Testis (tissue), 3 donors: Measurements from ENCODE around the gene PTCH1. TPM values are rescaled to one million over a fixed set of nuclear protein-coding genes. Genes with fewer than 3 reads are reported as not detected.

Experiments
- DNase-seq: peaks from one replicate; pipeline ENCODE4 v3.0.0-alpha.2; 2019
- H3K27ac ChIP-seq, 2 donors: fragments of 200-600 bp; sonication (generic); one replicate each; pipeline ENCODE4 v1.5.1; 2019
- H3K27me3 ChIP-seq: fragments of 200-600 bp; sonication (generic); one replicate; pipeline ENCODE4 v1.5.1; 2019
- H3K36me3 ChIP-seq: fragments of 200-600 bp; sonication (generic); one replicate; pipeline ENCODE4 v1.5.1; 2017; ENCODE audit warnings: low read depth; ENCODE audit errors: missing control alignments
- H3K4me1 ChIP-seq: fragments of 200-600 bp; sonication (generic); one replicate; pipeline ENCODE4 v1.5.1; 2019
- H3K4me3 ChIP-seq, 2 donors: fragments of 200-600 bp; sonication (generic); one replicate each; pipeline ENCODE4 v1.5.1; 2017 to 2019
- H3K9me3 ChIP-seq: fragments of 200-600 bp; sonication (generic); one replicate; pipeline ENCODE4 v1.5.1; 2017
- POLR2A ChIP-seq: fragments of 450-650 bp; IDR thresholded peaks from one replicate; pipeline ENCODE4 v1.6.1; 2017; ENCODE audit warnings: antibody characterized with exemption, mild to moderate bottlenecking, moderate library complexity
- WGBS, 2 donors: methylation state at CpG; one replicate each; pipeline ENCODE4 v1.1.5; 2018; 5-methylcytosine and 5-hydroxymethylcytosine counted together
- intact Hi-C: fragments of 100-400 bp; cut with DNase I; formaldehyde crosslinking; loops from one replicate; pipeline ENCODE4 v1.15.1; 2023; ENCODE audit warnings: low total_unique reads
- polyA plus RNA-seq: library from polyadenylated mRNA; stranded (reverse); fragments of 350-450 nt; fragmentation: Illumina TruSeq; extraction: RNeasy Lipid Tissue Mini Kit (QIAGEN cat#74804); gene quantifications from one replicate; pipeline ENCODE4 v1.2.3, GENCODE V29; 2014; ENCODE audit warnings: low read depth, low replicate concordance; ENCODE audit not compliant: insufficient read depth
- total RNA-seq, 2 donors: library from RNA; depleted of rRNA; stranded (reverse); fragments of >200 nt; gene quantifications; one replicate each; pipeline ENCODE4 v1.2.3, GENCODE V29; 2016
- TF ChIP-seq, protein P1 (sequence below), 3 experiments: fragments of 450-650 bp in 2 of 3; fragments of 200-600 bp in 1 of 3; sonication (generic) in 1 of 3; IDR thresholded peaks; one replicate each; pipeline ENCODE4 v1.5.1; 2016 to 2019; ENCODE audit warnings: antibody characterized with exemption in 3 of 3, mild to moderate bottlenecking in 2 of 3, moderate library complexity in 1 of 3

The PTCH1 gene
- total and polyA plus RNA-seq, 3 donors from 2014 or later, result 51.1 to 127 (median 93.5) TPM

DNA sequence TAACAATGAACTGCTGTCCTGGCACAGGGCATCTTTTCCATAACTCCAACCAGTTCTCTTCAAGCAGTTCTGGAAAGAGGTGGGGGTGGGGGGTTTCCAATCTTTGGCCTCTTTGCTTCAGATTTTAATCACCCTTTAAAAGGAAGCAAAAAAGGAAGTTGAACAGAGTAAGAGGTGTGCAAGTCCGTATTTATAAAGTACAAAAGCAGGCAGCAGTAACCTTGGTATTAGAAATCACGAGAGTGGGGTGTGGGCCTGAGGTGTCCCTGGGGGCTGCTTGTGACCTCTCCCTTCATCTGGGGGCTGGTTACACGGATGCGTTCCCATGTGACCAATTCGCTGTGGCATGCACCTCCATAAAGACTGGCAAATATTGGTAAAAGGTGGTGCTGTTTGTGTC is 70.5 kb downstream of the PTCH1 start:
- peaks cover 8% of the 10 kb centered on the region for H3K4me1 ChIP-seq
- peaks cover 9% of the 10 kb centered on the region for H3K36me3 ChIP-seq
- no peak overlapping the region for H3K27ac ChIP-seq
- H3K4me3 ChIP-seq, result no peak overlapping the region
- no peak for TF ChIP-seq POLR2A
- TF ChIP-seq, protein P1, sequence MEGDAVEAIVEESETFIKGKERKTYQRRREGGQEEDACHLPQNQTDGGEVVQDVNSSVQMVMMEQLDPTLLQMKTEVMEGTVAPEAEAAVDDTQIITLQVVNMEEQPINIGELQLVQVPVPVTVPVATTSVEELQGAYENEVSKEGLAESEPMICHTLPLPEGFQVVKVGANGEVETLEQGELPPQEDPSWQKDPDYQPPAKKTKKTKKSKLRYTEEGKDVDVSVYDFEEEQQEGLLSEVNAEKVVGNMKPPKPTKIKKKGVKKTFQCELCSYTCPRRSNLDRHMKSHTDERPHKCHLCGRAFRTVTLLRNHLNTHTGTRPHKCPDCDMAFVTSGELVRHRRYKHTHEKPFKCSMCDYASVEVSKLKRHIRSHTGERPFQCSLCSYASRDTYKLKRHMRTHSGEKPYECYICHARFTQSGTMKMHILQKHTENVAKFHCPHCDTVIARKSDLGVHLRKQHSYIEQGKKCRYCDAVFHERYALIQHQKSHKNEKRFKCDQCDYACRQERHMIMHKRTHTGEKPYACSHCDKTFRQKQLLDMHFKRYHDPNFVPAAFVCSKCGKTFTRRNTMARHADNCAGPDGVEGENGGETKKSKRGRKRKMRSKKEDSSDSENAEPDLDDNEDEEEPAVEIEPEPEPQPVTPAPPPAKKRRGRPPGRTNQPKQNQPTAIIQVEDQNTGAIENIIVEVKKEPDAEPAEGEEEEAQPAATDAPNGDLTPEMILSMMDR (IDR thresholded peaks at IDR 0.05), result no peak
- intact Hi-C loops, result no loop called here
- WGBS, 2 donors, result 67 to 82% methylated on average over 5 of the region's 5 CpGs
- H3K27me3 ChIP-seq, result no peaks in the 10 kb centered on the region
- no peaks in the 10 kb centered on the region for H3K9me3 ChIP-seq
- no peak for DNase-seq

DNA sequence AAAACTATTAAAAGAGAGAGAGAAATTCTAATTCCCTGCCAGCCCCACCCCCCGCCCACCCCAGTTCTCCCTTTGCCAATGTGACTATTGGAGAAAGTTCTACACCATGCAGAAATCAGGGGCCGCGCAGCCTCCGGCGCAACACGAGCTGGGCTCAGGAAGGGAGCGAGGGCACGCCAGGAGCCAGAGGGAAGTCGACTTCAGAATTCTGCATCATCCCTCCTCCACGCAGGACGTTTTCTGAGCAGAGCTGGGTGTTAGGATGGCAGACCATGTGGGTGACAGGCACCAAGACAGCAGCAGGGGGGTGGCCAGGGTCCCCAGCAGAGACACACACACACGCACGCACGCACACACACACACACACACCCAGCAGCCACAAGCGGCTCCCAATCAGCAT is 72.6 kb downstream of the PTCH1 start:
- peaks cover 9% of the 10 kb centered on the region for H3K36me3 ChIP-seq
- no peak overlapping the region for H3K27ac ChIP-seq
- H3K27me3 ChIP-seq, result no peaks in the 10 kb centered on the region
- peaks cover 8% of the 10 kb centered on the region for H3K4me1 ChIP-seq
- H3K4me3 ChIP-seq, result no peak overlapping the region
- WGBS, 2 donors, result 63 to 70% methylated on average over 11 to 15 of the region's 15 CpGs
- TF ChIP-seq POLR2A, result no peak
- TF ChIP-seq, protein P1 (IDR thresholded peaks at IDR 0.05), result no peak
- DNase-seq, result no peak
- no peaks in the 10 kb centered on the region for H3K9me3 ChIP-seq
- intact Hi-C loops, result no loop called here

DNA sequence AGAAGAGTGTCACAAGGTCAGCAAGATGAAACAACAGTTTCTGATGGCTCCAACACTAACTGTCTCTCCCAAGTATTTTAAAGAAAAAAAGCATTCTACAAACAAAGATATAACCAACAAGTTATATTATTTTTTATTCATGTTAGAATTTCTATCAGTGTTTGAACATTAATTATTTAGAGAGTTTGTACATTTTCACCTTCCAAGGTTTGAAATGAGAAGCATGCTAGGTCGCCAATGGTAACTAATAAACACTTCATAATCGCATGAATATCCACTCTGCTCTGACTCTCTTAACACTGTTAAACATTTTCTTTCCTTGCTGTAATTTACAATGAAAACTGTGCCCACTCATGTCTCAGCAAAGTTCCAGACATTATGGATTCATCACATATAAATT is 73.5 kb downstream of the PTCH1 start:
- H3K27me3 ChIP-seq, result no peaks in the 10 kb centered on the region
- H3K9me3 ChIP-seq, result no peaks in the 10 kb centered on the region
- peaks cover 9% of the 10 kb centered on the region for H3K36me3 ChIP-seq
- TF ChIP-seq, protein P1 (IDR thresholded peaks at IDR 0.05), result no peak
- no peak for TF ChIP-seq POLR2A
- H3K27ac ChIP-seq, result no peak overlapping the region
- 61 to 75% methylated on average over 2 of the region's 2 CpGs for WGBS, 2 donors
- intact Hi-C loops, result no loop called here
- peaks cover 7% of the 10 kb centered on the region for H3K4me1 ChIP-seq
- no peak for DNase-seq
- no peak overlapping the region for H3K4me3 ChIP-seq

DNA sequence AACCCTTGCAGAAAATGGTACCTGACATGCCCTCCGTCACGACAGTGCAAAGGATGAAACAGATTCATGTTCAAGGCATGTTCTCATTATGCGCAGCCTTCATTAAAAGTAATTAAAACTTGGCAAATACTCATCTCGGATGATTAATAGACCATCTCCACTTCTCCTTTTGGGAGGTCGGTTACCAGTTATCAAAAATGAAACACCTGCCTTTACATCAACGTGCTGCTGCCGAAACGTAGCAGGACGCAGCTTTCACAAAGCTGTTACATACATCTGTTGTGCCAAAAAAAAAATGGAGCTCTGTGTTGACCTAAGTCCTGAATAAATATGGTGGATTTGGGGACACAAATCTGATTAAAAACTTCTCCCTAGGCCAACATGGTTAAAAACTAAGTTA is 75.7 kb downstream of the PTCH1 start:
- DNase-seq, result no peak
- Histone ChIP-seq H3K4me3 (no peak overlapping the region), H3K27ac (no peak overlapping the region), H3K9me3 (no peaks in the 10 kb centered on the region), H3K27me3 (no peaks in the 10 kb centered on the region), H3K4me1 (no peaks in the 10 kb centered on the region), H3K36me3 (peaks cover 3% of the 10 kb centered on the region)
- WGBS, 2 donors, result 70 to 72% methylated on average over 9 of the region's 9 CpGs
- intact Hi-C loops, result no loop called here
- TF ChIP-seq, protein P1 (IDR thresholded peaks at IDR 0.05), result no peak
- TF ChIP-seq POLR2A, result no peak

DNA sequence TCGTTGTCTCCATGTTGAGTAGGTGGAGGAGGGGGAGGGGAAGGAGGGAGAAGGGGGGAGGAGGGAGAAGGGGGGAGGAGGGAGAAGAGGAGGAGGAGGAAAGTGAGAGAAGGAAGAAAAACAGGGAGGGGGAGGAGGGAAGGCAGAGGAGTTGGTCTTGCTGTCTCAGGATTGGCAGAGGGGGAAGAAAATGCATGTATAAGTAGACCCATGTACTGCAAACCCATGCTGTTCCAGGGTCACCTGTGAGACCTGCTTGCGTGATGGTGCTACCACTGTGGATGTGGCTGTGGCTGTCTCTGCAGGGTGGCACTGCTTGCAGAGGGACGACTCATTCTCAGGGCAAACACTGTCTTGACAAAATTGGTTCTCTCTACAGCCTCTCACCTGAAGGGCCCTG is 76.3 kb downstream of the PTCH1 start:
- intact Hi-C loops, result no loop called here
- Histone ChIP-seq H3K27ac (no peak overlapping the region), H3K4me1 (no peaks in the 10 kb centered on the region), H3K27me3 (no peaks in the 10 kb centered on the region), H3K36me3 (peaks cover 3% of the 10 kb centered on the region), H3K4me3 (no peak overlapping the region), H3K9me3 (no peaks in the 10 kb centered on the region)
- no peak for DNase-seq
- 64 to 86% methylated on average over 3 of the region's 3 CpGs for WGBS, 2 donors
- TF ChIP-seq, protein P1 (IDR thresholded peaks at IDR 0.05), result no peak
- no peak for TF ChIP-seq POLR2A
